PFSK-1 (cell line): Measurements from ENCODE around the gene ANKRD13B.

Experiments
- POLR2AphosphoS5 ChIP-seq: IDR thresholded peaks from 2 replicates; pipeline ENCODE4 v1.6.1; 2012; ENCODE audit warnings: low read depth, mild to moderate bottlenecking, control low read depth, low read length, moderate library complexity
- REST ChIP-seq, 2 experiments: IDR thresholded peaks; 2 replicates each; pipeline versions ENCODE4 v1.6.1 to v1.8.0; 2011 to 2012; ENCODE audit warnings: low read depth in 2 of 2, low read length in 2 of 2, control low read depth in 1 of 2, inconsistent platforms in 1 of 2, mild to moderate bottlenecking in 1 of 2, moderate library complexity in 1 of 2; ENCODE audit not compliant: insufficient read depth in 1 of 2
- SIN3A ChIP-seq: IDR thresholded peaks from 2 replicates; pipeline ENCODE4 v1.6.1; 2012; ENCODE audit warnings: mild to moderate bottlenecking, low read length, moderate library complexity, borderline replicate concordance; ENCODE audit not compliant: insufficient read depth

DNA sequence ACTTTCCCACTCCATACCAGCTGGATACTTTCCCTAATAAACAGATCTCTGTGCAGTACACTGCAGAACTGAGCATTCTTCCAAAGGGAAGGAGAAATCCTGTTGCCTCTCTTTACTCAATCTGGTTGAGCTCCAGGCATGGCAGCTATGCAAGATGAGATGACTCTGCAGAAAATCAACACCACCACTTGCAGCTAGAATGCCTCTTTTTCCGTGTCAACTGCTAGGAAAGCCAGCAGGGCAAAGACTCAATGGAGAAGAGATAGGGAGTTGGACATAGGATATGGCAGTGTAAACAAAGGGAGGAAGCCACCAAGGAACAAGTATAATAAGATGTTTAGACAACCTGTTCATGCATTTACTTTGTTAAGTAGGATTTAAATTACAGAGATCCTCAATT lies 70.2 kb downstream of the ANKRD13B start:
- TF ChIP-seq POLR2AphosphoS5 (no peak), REST (IDR thresholded peaks at IDR 0.05; ENCODE audit: insufficient read depth in 1 of 2, low read depth in 2 of 2, low read length in 2 of 2) (no peak), SIN3A (no peak)
